Neutrophil (primary cell): ENCODE results near the gene C8G.

Source experiments
- H3K27ac ChIP-seq: fragments of 200-600 bp; sonication (generic); 2 replicates; pipeline ENCODE4 v1.5.1; 2016; ENCODE audit warnings: mild to moderate bottlenecking, moderate library complexity
- H3K27me3 ChIP-seq: fragments of 200-600 bp; sonication (generic); 2 replicates; pipeline ENCODE4 v1.6.0; 2016; ENCODE audit warnings: mild to moderate bottlenecking
- H3K36me3 ChIP-seq: fragments of 200-600 bp; sonication (generic); 2 replicates; pipeline ENCODE4 v1.5.1; 2017
- H3K4me1 ChIP-seq, 2 experiments: fragments of 200-600 bp in 1 of 2; sonication (generic) in 1 of 2; 1 replicate in 1 of 2; 2 replicates in 1 of 2; pipeline versions ENCODE4 v1.5.1 to v1.6.1; 2013 to 2016; ENCODE audit warnings: low read depth in 1 of 2, low read length in 1 of 2, mild to moderate bottlenecking in 1 of 2, moderate library complexity in 1 of 2; ENCODE audit not compliant: control insufficient read depth in 1 of 2, insufficient read depth in 1 of 2
- H3K4me3 ChIP-seq, 2 experiments: fragments of 200-600 bp in 1 of 2; sonication (generic) in 1 of 2; 1 replicate in 1 of 2; 2 replicates in 1 of 2; pipeline ENCODE4 v1.5.1; 2013 to 2016; ENCODE audit warnings: low read depth in 1 of 2, low read length in 1 of 2, mild to moderate bottlenecking in 1 of 2, moderate library complexity in 1 of 2
- H3K9me3 ChIP-seq: fragments of 200-600 bp; sonication (generic); 2 replicates; pipeline ENCODE4 v1.5.1; 2016
- TF ChIP-seq, protein P1 (sequence below): fragments of 200-600 bp; sonication (generic); IDR thresholded peaks from 2 replicates; pipeline ENCODE4 v1.5.1; 2016; ENCODE audit warnings: antibody characterized with exemption

C8G gene

DNA sequence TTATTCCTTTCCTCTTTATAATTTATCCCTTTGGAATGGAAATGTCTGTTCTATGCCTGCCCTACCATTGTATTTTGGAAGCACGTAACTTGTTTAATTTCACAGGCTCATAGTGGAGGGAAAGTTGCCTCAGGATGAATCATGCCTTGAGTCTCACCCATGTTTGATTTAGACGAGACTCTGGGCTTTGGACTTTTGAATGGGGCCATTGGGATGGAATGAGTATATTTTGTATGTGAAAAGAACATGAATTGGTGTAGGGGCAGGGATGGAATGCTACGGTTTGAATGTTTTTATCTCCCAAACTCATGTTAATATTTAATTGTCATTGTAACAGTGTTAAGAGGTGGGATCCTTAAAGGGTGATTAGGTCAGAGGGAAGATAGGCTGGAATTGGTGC, 10.8 kb upstream of the C8G start:
- no peaks in the 10 kb centered on the region for H3K27me3 ChIP-seq
- TF ChIP-seq, protein P1, sequence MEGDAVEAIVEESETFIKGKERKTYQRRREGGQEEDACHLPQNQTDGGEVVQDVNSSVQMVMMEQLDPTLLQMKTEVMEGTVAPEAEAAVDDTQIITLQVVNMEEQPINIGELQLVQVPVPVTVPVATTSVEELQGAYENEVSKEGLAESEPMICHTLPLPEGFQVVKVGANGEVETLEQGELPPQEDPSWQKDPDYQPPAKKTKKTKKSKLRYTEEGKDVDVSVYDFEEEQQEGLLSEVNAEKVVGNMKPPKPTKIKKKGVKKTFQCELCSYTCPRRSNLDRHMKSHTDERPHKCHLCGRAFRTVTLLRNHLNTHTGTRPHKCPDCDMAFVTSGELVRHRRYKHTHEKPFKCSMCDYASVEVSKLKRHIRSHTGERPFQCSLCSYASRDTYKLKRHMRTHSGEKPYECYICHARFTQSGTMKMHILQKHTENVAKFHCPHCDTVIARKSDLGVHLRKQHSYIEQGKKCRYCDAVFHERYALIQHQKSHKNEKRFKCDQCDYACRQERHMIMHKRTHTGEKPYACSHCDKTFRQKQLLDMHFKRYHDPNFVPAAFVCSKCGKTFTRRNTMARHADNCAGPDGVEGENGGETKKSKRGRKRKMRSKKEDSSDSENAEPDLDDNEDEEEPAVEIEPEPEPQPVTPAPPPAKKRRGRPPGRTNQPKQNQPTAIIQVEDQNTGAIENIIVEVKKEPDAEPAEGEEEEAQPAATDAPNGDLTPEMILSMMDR = no peak
- no peak overlapping the region for H3K4me3 ChIP-seq
- H3K36me3 ChIP-seq = peaks cover 2% of the 10 kb centered on the region
- peaks cover 5 to 7% of the 10 kb centered on the region in 2 experiments for H3K4me1 ChIP-seq
- H3K9me3 ChIP-seq = no peaks in the 10 kb centered on the region
- no peak overlapping the region for H3K27ac ChIP-seq

DNA sequence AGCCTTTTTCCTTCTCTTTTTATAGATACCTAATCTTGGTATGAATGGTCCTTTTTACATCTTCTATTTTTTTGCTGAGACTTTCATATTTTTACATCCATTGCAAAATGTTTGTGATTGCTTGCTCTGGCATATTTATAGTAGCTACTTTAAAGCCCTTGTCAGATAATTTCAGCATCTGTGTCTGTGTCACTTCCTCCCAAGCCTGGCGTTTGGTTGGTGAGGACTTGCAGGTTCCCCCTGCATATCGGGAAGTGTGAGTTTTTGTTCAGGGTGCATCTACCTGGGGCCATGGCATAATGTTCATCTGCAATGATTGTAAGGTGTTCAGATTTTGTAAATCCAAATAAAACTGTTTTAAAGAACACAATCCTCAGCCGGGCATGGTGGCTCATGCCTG, 9.4 kb upstream of the C8G start:
- H3K9me3 ChIP-seq = no peaks in the 10 kb centered on the region
- no peaks in the 10 kb centered on the region for H3K27me3 ChIP-seq
- no peak overlapping the region for H3K4me3 ChIP-seq
- H3K4me1 ChIP-seq = peaks cover 5 to 7% of the 10 kb centered on the region in 2 experiments
- TF ChIP-seq, protein P1 = no peak
- peak overlapping the region; percentile 43 for H3K27ac ChIP-seq
- H3K36me3 ChIP-seq = peaks cover 16% of the 10 kb centered on the region

DNA sequence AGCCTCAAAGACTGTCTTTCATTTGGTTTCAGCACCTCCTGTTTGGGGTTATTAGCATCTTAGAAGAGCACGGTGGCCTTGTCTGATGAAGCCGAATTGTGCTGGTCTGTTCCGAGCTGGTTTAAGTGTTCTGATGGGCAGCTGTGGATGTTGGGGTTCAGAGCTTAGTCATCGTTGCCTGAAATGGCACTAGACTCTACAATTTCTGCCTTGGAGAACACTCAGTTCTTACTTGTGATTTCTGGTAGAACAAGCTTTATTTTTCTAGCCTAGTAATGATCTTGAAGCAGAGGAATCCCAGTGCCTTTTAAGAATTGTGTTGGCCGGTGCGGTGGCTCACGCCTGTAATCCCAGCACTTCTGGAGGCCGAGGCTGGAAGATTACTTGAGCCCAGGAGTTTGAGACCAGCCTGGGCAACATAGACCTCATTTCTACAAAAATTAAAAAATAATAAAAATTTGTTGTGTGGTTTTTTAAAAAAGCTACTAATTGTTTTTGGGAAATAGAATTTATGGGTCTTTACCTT, 8.3 kb upstream of the C8G start:
- Histone ChIP-seq H3K36me3 (peaks cover 26% of the 10 kb centered on the region), H3K27me3 (no peaks in the 10 kb centered on the region), H3K4me3 (no peak overlapping the region), H3K4me1 (peaks cover 5 to 7% of the 10 kb centered on the region in 2 experiments), H3K9me3 (no peaks in the 10 kb centered on the region), H3K27ac (no peak overlapping the region)
- TF ChIP-seq, protein P1 = no peak

DNA sequence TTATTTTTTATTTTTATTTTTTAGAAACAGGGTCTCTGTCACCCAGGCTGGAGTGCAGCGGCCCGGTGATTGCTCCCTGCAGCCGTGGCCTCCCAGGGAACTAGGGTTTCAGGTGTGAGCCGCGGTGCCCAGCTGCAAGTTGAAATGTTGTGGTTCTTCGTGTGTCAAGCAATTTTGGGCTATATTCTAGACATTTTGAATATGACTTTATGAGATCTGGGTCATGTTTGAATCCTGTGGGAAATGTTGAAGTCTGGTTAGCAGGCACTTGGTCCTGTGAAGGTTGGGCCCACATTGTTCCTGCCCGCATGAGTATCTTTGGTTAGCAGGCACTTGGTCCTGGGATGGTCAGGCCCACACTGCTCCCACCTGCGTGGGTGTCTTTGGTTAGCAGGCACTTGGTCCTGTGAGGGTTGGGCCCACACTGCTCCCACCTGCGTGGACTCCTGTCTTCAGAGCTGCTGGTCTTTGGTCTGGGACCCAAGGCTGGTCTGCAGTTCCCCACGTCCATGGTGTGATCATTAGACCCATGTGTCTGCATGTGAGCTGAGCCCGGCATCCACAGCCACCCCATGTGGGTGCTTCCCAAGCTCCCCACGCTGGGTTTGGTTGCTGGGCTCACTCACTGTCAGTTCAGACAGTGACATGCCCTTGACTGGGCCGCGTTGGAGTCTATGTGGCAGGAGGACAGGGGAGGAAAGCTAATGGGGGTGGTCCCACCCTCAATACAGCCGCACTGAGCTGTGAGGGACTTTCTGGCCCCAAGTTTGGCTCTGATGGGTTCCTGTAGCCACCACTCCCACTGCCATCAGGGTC, 7.6 kb upstream of the C8G start:
- peaks cover 5 to 7% of the 10 kb centered on the region in 2 experiments for H3K4me1 ChIP-seq
- H3K36me3 ChIP-seq = peaks cover 33% of the 10 kb centered on the region
- H3K9me3 ChIP-seq = no peaks in the 10 kb centered on the region
- TF ChIP-seq, protein P1 = no peak
- no peak overlapping the region for H3K4me3 ChIP-seq
- H3K27ac ChIP-seq = no peak overlapping the region
- no peaks in the 10 kb centered on the region for H3K27me3 ChIP-seq

DNA sequence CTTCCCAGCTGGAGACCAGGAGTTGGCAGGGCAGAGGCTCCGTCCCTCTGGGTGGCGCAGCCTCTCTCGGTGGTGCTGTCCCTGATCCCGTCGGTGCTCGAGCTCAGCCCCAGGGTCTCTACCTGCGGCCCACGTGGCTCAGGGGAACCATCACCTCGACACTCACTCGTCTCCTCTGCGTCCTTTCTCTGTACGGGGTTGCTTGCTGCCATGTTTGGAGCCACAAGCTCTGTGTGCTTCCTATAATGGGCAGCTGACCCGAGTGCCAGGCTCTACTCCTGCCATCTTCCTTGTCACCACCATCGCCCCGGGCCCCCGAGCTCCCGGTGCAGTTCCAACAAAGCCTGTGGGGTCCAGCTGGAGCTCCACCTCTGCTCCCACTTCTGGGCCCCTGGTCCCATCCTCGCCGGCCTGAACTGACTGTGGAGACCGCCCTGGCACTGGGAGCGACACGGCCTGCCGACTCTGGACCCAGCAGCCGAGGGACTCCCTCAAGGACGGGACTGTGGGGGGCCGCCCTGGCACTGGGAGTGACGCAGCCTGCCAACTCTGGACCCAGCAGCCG, 5.5 kb upstream of the C8G start:
- Histone ChIP-seq H3K36me3 (peaks cover 43% of the 10 kb centered on the region), H3K4me3 (no peak overlapping the region), H3K27me3 (no peaks in the 10 kb centered on the region), H3K9me3 (no peaks in the 10 kb centered on the region), H3K27ac (no peak overlapping the region), H3K4me1 (peaks cover 16 to 20% of the 10 kb centered on the region in 2 experiments)
- TF ChIP-seq, protein P1 = no peak
